ENCODE data around the gene CAMK1. TPM values are rescaled to one million over a fixed set of nuclear protein-coding genes. Genes with fewer than 3 reads are reported as not detected.

CAMK1 gene
- total RNA-seq, 4 donors from 2014 or later = 50.9 to 180 (median 77.6) TPM

DNA sequence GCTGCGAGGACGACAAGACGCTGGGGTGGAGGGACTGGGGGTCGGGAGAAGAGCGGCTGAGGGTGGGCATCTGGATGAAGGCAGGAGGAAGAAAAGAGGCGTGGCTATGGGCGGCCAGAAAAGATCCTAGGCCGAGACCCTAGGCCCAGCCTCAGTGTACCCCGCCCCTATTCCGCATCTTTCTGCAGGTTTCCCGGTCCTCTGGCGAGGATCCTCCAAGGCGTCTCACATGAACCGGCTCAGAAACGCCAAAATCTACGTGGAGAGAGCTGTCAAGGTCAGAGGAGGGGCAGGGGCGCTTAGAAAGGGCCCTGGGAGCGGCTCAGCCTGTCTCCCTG, 40.7 kb upstream of the CAMK1 start:
- TF ChIP-seq, protein P1, sequence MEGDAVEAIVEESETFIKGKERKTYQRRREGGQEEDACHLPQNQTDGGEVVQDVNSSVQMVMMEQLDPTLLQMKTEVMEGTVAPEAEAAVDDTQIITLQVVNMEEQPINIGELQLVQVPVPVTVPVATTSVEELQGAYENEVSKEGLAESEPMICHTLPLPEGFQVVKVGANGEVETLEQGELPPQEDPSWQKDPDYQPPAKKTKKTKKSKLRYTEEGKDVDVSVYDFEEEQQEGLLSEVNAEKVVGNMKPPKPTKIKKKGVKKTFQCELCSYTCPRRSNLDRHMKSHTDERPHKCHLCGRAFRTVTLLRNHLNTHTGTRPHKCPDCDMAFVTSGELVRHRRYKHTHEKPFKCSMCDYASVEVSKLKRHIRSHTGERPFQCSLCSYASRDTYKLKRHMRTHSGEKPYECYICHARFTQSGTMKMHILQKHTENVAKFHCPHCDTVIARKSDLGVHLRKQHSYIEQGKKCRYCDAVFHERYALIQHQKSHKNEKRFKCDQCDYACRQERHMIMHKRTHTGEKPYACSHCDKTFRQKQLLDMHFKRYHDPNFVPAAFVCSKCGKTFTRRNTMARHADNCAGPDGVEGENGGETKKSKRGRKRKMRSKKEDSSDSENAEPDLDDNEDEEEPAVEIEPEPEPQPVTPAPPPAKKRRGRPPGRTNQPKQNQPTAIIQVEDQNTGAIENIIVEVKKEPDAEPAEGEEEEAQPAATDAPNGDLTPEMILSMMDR (IDR thresholded peaks at IDR 0.05) = no peak
- no peak for DNase-seq (ENCODE audit: low spot score)
- ATAC-seq (ENCODE audit: low FRiP score) = peak; percentile 20

DNA sequence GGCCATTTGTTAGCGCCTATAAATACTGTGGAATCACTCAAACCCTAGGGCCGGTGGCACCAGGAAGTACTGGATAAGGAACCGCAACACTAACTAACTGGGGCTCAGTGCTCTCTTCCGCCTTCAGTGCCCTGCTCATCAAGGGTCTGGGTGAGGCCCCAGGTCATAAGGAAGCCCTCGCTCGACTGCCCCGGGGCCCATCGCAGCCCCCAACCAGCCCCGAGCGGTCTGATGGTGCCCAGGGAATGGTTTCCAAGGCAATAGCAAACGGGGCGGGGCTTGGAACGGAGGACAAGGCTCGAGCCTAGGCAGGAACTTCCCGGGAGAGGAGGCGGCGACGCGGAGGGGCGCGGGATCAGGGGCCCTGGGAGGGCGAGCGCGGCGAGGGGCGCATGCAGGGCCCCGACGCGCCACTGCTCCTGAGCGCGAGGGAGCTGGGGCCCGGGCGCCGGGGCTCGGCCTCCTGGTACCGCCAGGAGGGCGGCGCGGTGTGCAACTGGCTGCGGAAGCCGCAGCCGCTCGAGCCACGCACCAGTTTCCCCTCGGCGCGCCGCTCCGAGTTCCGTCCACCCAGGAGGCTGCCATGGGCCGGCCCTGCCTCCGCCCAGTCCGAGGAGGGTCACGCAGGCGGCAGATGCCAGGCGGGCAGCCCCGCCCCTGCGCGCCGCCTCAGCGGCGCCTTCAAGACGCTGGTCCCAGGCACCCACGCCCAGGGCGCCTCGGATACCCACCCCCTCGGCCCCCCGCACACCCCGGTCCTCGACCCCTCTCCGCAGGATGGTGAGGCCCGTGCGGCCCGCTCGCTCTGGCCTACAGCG, 40.1 kb upstream of the CAMK1 start, which contains the start of gene TTLL3:
TSS of gene TTLL3 (plus strand) at position 648 of the 818 bp plus-strand sequence. CDS start 400 bp downstream, outside the sequence.
- TF ChIP-seq, protein P1 (IDR thresholded peaks at IDR 0.05) = no peak
- DNase-seq (ENCODE audit: low spot score) (peak; percentile 78), ATAC-seq (ENCODE audit: low FRiP score) (peak; percentile 82)

DNA sequence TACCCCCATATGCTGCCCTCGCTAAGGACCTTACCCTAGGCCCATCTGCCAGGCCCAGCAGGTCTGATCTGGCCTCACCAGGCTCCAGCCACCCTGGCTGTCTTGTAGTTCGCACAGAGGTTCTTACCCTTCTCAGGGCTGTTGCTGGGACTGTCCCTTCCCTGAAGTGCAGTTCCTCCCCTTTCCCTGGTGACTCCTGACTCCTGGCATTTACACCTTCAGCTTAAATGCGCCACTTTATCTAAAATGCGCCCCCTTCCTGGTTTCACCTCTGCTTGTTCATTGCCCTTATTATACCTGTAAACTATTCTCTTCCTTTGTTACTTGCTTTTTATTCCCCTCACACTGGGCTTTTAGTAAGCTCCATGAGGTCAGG, 39.5 kb upstream of the CAMK1 start:
- ATAC-seq (ENCODE audit: low FRiP score) = no peak

DNA sequence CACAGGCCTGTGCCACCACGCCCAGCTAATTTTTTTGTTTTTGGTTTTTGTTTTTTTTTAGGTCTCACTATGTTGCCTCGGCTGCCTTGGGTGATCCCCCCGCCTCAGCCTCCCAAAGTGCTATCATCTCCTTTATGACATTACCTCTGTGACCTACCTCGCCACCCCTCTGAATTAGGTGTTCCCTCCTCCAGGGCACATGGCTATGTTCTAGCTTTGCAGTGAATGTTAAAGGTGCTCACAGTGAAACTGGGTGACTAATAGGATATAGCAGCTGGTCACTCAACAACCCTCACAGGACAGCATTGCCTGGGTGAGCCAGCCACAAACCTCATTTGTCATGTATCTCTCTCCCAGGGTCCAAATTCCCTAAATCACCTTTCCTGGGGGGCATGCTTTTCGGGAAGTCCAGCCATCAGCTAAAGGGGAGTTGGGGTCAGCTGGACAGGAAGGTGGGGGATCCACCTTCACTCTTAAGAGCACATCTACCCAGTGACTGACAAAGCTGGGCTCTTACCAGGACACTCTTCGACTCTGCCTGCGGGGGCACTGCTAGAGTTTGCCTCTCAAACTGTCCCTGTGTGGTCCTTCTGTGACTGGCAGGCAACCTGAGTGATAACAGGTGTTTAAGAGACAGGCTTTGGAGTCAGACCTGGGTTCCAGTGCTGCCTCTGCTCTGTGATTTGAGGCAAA, 38.7 kb upstream of the CAMK1 start:
- DNase-seq (ENCODE audit: low spot score) (no peak), ATAC-seq (ENCODE audit: low FRiP score) (no peak)
- TF ChIP-seq, protein P1 (IDR thresholded peaks at IDR 0.05) = no peak

More for the DNA sequence above, 39.5 kb upstream of the CAMK1 start:
- no peak for DNase-seq (ENCODE audit: low spot score)
- TF ChIP-seq, protein P1 (IDR thresholded peaks at IDR 0.05) = no peak

DNA sequence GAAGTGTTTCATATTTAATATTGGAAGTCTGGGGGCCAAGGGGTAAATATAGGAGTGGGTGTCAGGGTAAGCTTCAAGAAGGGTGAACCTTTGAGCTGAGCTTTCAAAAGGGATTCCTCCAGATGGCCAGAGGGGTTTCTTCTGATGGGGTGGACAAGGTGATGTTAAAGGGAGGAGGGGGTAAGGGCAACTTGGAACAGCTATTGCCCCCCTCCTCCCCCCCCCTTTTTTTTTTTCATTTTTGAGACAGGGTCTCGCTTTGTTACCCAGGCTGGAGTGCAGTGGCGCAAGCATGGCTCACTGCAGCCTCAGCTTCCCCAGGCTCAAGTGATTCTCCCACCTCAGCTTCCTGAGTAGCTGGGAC, 38.2 kb upstream of the CAMK1 start:
- no peak for ATAC-seq (ENCODE audit: low FRiP score)
- no peak for DNase-seq (ENCODE audit: low spot score)
- TF ChIP-seq, protein P1 (IDR thresholded peaks at IDR 0.05) = no peak

DNA sequence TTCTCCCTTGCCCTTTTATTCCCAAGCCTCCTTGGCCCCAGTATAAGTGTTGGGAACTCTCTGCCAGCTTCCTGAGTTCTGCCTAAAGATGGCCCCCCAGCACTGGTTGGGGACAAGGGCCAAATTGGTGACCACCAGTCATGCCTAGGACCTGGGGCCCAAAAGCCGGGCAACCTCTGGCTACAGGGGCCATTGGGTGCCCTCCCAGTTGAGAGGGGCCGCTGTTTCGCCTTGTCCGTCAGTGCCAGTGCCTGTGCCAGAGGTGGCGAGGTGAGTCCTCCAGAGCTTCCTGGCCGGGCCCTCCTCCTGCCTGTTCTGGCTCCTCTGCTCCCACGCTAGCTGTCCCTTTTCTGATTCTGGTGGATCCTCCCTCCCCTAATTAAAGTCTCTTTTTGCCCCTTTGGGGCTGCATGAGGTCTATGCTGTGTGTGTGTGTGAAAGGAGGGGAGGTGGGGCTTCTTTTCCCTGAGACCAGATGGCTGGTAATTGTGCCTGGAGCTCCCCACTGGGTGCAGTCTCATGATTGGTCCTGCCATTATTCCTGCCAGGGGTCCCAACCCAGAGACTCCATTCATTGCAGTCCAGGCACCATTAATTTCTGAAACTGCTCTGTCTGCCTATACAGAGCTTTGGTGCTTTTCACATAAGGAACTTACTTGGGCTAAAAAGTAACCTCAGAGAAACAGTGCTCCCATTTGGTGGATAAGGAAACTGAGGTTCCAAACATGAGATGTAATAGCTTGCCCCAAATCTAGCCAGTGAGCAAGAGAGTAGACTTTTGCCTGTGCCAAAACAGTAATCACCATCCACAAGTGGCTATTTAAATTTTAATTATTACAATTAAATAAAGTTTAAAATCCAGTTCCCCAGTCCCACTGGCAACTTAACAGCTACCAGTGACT, 37.2 kb upstream of the CAMK1 start:
- no peak for ATAC-seq (ENCODE audit: low FRiP score)
- TF ChIP-seq, protein P1 (IDR thresholded peaks at IDR 0.05) = no peak
- DNase-seq (ENCODE audit: low spot score) = no peak
